HT1080 (cell line): ENCODE data around the gene SEMA6C. TPM values are rescaled to one million over a fixed set of nuclear protein-coding genes. Genes with fewer than 3 reads are reported as not detected.
"Not testable (repeated sequence)": the region's sequence is repeated elsewhere in the genome, so short reads cannot be mapped to it uniquely, and the experiment has no call there.

Experiments used
- DNase-seq: peaks from one replicate; pipeline ENCODE4 v3.0.0-alpha.2; 2015; ENCODE audit warnings: low read depth
- polyA plus RNA-seq, 2 experiments: library from polyadenylated mRNA; depleted of rRNA; stranded (reverse); fragments of >200 nt; gene quantifications; 2 replicates each; pipeline ENCODE4 v1.2.3, GENCODE V29; 2015
- total RNA-seq: library from RNA; depleted of rRNA; stranded (reverse); fragments of >200 nt; shearing (Covaris generic); gene quantifications from 2 replicates; pipeline ENCODE4 v1.2.3, GENCODE V29; 2014; rRNA removed

Gene SEMA6C, protein sequence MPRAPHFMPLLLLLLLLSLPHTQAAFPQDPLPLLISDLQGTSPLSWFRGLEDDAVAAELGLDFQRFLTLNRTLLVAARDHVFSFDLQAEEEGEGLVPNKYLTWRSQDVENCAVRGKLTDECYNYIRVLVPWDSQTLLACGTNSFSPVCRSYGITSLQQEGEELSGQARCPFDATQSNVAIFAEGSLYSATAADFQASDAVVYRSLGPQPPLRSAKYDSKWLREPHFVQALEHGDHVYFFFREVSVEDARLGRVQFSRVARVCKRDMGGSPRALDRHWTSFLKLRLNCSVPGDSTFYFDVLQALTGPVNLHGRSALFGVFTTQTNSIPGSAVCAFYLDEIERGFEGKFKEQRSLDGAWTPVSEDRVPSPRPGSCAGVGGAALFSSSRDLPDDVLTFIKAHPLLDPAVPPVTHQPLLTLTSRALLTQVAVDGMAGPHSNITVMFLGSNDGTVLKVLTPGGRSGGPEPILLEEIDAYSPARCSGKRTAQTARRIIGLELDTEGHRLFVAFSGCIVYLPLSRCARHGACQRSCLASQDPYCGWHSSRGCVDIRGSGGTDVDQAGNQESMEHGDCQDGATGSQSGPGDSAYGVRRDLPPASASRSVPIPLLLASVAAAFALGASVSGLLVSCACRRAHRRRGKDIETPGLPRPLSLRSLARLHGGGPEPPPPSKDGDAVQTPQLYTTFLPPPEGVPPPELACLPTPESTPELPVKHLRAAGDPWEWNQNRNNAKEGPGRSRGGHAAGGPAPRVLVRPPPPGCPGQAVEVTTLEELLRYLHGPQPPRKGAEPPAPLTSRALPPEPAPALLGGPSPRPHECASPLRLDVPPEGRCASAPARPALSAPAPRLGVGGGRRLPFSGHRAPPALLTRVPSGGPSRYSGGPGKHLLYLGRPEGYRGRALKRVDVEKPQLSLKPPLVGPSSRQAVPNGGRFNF
- total RNA-seq: 0.80 and 1.5 TPM in 2 replicates
- 1.8 and 2.1 TPM in 2 replicates for polyA plus RNA-seq (2015; cell fraction: cytosol; rRNA removed)
- 5.9 and 6.0 TPM in 2 replicates for polyA plus RNA-seq (2015; cell fraction: nucleus; rRNA removed)

DNA sequence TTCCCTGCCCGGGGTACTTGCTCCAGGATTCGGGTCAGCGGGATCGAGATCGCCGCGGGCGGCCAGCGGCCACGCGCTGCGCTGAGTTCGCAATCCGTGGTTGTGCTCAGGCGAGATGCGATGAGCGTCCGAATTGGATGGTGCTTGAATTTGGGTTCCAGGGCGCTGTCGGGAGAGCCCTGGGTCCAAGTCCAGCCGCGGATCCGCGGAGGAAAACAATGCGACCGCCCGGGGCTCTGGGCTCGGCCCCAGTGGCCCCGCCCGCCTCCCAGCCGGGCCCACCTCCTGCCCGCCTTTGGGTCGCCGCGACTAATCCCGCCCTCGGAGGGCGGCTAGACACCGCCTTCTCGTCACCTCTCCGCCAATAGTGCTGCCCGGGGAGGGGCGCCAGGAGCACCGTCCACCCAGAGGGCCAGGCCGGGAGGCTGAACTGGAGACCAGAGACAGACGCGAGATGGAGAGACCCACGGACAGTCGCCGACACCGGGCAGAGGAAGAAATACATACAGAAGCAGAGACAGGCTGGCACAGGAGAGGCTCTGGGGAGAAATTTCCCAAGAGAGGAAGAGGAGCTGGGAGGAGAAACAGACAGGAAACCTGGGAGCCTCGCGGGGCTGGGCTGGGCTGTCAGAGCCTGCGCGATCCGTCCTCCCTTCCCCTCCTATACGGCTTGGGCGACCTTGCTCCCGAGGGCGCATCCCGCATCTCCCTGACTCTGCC, at the start of gene SEMA6C:
SEMA6C (minus strand) TSS at position 220 of the 720 bp plus-strand sequence. CDS start 4,010 bp downstream, outside the sequence.
- peak; percentile 90 for DNase-seq

- peak; percentile 92 for DNase-seq
These were observed 48.6 kb upstream of the SEMA6C start for GRCh38 chr1:151194894-151195594.

DNA sequence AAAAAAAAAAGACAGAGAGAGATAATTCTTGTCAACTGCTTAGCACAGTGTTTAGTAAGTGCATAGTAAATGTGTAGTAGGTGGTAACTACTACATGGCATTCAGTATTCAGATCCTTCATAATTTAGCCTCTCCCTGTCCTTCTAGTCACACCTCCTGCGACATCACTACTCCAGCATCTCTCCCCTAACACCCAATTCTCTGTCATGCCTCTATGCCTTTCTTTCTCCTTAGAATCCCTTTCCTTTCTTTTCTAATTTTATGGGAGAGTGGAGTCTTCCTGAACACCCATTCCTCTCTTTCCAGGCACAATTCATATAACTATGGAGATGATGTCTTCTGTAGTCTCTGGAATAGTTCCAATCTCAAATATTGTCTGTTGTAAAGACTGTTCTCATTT, 47.4 kb upstream of the SEMA6C start:
- DNase-seq: peak; percentile 14

GRCh38 chr1:151193304-151193703, 46.9 kb upstream of the SEMA6C start:
- DNase-seq: no peak

DNA sequence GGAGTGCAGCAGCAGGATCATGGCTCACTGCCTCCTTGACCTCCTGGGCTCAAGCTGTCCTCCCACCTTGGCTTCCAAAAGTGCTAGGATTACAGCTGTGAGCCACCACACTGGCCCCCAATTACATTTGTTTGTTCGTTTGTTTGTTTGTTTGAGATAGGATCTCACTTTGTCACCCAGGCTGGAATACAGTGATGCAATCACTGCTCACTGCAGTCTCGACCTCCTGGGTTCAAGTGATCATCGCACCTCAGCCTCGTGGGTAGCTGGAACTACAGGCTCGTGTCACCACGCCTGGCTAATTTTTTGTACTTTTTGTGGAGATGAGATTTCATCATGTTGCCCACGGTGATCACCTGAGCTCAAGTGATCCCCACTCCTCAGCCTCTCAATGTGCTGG, 45.6 kb upstream of the SEMA6C start:
- DNase-seq: no peak

- DNase-seq: peak; percentile 91
These were observed 43.4 kb upstream of the SEMA6C start, which contains the start of gene VPS72 for GRCh38 chr1:151189637-151190445. VPS72 (minus strand) TSS chr1:151190197; CDS start chr1:151190121, 76 bp downstream.

GRCh38 chr1:151188667-151189066, 42.2 kb upstream of the SEMA6C start:
- not testable (repeated sequence) for DNase-seq

DNA sequence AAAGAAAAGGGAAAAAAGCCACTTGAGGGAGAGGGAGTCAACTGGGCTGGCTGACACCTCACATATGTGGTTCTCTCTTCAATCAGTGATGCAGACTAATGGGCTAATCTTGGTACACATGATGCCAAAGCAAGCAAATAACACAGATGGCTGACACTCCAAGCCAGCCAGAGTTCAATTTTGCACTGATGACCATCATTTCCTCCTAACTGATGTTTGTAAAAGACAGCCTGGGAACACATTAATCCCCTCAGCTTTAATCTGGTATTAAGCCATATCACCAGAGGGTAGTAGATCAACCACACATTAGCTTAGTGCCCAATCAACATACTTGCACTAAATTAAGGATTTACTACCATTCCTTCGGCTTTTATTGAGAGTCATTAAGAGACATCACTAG, 40.8 kb upstream of the SEMA6C start:
- no peak for DNase-seq

- DNase-seq: no peak
These were observed 37.8 kb upstream of the SEMA6C start for GRCh38 chr1:151184211-151184610.

- DNase-seq: no peak
These were observed 30.1 kb upstream of the SEMA6C start for GRCh38 chr1:151176514-151177045.

GRCh38 chr1:151175863-151176262, 29.4 kb upstream of the SEMA6C start, which contains the start of gene TMOD4:
TMOD4 (minus strand) TSS chr1:151175981; CDS start chr1:151174875, 1,106 bp downstream.
- no peak for DNase-seq

- DNase-seq: no peak
These were observed 28.8 kb upstream of the SEMA6C start for GRCh38 chr1:151175041-151175741.

DNA sequence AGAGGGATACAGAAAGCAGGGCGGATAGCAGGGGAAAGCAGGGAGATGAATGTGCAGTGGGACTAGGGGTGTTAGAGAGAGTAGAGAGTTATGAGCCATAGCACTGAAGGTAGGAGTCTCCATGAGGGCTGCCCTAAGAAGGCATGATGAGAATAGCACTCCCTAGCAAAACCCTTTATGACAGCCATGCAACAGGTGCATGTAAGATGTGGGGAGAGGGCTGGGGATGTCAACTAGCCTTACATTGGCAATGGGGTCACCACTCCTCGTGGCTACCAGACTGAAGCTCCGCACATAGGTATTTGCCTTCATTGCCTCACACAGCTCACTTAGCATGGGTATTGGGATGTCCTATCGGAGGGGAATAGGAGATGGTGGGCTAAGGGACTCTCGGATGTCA, 24.8 kb upstream of the SEMA6C start:
- DNase-seq: no peak

DNA sequence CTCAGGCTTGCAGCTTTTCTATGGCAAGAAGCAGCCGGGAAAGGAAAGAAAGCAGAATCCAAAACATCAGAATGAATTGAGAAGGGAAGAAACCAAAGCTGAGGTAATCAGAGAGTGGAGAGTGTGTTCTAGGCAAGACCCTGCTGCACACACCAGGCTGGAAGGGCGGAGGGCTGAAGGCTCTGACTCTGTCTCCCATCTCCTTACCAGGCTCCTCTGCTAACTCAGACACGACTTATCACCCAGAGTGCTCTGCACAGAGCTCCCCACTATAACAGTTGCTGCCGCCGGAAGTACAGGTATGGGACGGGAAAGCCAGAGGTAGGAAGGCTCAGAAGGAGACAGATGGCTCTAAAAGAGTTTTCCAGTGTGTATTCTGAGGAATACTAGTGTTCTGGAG, 20.7 kb upstream of the SEMA6C start:
- DNase-seq: no peak

- DNase-seq: peak; percentile 74
These were observed 20.1 kb upstream of the SEMA6C start for GRCh38 chr1:151166505-151166956.

GRCh38 chr1:151165738-151166504, 19.5 kb upstream of the SEMA6C start, which contains the start of the genes LYSMD1 and SCNM1:
LYSMD1 (minus strand) TSS chr1:151165902; CDS start chr1:151165258, 644 bp downstream.
SCNM1 (plus strand) TSS chr1:151166144; CDS start chr1:151166153, 9 bp downstream.
- peak; percentile 97 for DNase-seq

- DNase-seq: peak; percentile 17
These were observed 18.9 kb upstream of the SEMA6C start for GRCh38 chr1:151165281-151165737.
